ENCODE data around the gene CACNA2D3. TPM values are rescaled to one million over a fixed set of nuclear protein-coding genes. Genes with fewer than 3 reads are reported as not detected.

Gene CACNA2D3
- total RNA-seq, 1 experiment from 2014 or later, result 0.59 TPM

DNA sequence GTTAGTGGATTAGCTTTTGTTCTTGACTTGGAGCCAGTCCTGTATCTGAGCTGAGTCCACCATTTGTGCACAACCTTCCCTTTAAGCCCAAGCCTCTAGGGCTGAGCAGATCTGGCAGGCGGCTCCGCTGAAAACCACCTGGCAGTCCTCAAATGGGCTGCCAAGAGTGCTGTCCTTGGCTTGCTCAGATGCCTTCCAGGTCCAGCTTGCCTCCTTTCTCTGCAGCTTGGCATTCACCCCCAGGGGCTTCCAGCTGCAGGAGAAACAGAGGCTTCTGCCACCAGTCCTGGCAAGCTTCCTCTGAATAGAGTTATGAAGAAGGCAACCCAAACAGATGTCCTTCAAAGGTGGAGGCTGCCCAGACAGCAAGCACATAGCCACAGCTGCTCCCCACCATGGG lies 708.8 kb downstream of the CACNA2D3 start:
- intact Hi-C loops (cut with micrococcal nuclease; ENCODE audit: unreplicated experiment), result loop anchor here (2.0 kb wide), 1 partner anchor 1420 kb away; no protein-coding TSS in a partner anchor
- H3K4me3 ChIP-seq, result no peak overlapping the region
- no peak overlapping the region for H2AFZ ChIP-seq
- H3K27ac ChIP-seq, result no peak overlapping the region
- TF ChIP-seq, protein P1, sequence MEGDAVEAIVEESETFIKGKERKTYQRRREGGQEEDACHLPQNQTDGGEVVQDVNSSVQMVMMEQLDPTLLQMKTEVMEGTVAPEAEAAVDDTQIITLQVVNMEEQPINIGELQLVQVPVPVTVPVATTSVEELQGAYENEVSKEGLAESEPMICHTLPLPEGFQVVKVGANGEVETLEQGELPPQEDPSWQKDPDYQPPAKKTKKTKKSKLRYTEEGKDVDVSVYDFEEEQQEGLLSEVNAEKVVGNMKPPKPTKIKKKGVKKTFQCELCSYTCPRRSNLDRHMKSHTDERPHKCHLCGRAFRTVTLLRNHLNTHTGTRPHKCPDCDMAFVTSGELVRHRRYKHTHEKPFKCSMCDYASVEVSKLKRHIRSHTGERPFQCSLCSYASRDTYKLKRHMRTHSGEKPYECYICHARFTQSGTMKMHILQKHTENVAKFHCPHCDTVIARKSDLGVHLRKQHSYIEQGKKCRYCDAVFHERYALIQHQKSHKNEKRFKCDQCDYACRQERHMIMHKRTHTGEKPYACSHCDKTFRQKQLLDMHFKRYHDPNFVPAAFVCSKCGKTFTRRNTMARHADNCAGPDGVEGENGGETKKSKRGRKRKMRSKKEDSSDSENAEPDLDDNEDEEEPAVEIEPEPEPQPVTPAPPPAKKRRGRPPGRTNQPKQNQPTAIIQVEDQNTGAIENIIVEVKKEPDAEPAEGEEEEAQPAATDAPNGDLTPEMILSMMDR (conservative IDR thresholded peaks at IDR 0.05), result no peak
- TF ChIP-seq EZH2 (IDR thresholded peaks at IDR 0.05; ENCODE audit: low read depth), result no peak
- H3K36me3 ChIP-seq (ENCODE audit: low read depth), result no peaks in the 10 kb centered on the region
- no peaks in the 10 kb centered on the region for H3F3A ChIP-seq (ENCODE audit: insufficient read depth, low read depth)
- H3K9me2 ChIP-seq (ENCODE audit: insufficient read depth), result no peaks in the 10 kb centered on the region
- H3K79me2 ChIP-seq (ENCODE audit: low read depth), result no peaks in the 10 kb centered on the region
- CTCF ChIA-PET, result interaction anchor here (0.8 kb wide), 1 partner anchor 657 kb away, joined by 8 read pairs; no protein-coding TSS in a partner anchor
- no peaks in the 10 kb centered on the region for H3K4me1 ChIP-seq (replicated peaks; ENCODE audit: insufficient read depth)
- no peaks in the 10 kb centered on the region for H4K20me1 ChIP-seq (ENCODE audit: insufficient read depth)
- POLR2A ChIA-PET (ENCODE audit: unreplicated experiment), result no interaction called here
- no peaks in the 10 kb centered on the region for H3K27me3 ChIP-seq (ENCODE audit: insufficient read depth, low read depth)
- BruUV-seq (replicated peaks), result no TSS peak
- no peak overlapping the region for H3K4me2 ChIP-seq
- DNase-seq, result no peak
- peaks cover 3% of the 10 kb centered on the region; the same call in 1 of the 2 replicates for H3K9me3 ChIP-seq (ENCODE audit: insufficient read depth, low read depth)

DNA sequence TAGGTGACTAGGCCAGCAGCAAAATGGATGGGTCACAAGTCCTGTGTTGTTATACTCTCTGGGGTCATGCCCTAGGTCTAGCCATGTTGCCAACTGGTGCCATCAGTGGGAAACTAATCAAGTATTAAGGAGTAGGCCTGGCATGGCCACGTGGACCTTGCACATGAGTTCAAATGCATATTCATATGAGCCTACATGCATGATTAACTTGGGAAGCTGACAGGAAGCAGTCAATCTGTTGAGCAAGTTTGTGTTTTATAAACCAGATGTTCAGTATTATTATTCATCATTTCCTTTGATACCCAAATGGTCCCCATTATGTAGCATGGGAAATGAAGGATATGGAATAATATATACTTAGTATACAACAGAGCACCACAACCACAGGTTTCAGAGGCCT lies 710.5 kb downstream of the CACNA2D3 start:
- no peaks in the 10 kb centered on the region for H3K79me2 ChIP-seq (ENCODE audit: low read depth)
- BruUV-seq (replicated peaks), result no TSS peak
- no peak overlapping the region for H2AFZ ChIP-seq

DNA sequence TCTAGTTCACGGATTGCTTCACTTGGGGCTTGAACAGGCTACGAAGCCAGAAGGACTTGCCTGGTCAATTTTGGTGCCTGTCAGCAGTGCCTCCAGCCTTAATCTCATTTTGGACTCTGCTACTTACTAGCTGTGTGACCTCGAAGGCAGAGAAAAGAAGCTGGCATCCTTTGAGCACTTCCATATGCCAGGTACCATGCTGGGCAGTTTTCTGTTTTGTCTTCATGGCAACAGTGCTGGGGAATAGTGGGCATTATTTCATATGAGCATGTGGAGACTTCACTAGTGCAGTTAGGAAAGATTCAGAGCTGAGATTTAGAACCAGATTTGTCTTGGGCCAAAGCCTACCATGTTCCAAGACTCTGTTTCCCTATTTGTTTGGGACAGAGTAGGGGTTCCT lies 713.3 kb downstream of the CACNA2D3 start:
- Histone ChIP-seq H3K36me3 (ENCODE audit: low read depth) (no peaks in the 10 kb centered on the region), H3K9me2 (ENCODE audit: insufficient read depth) (no peaks in the 10 kb centered on the region), H3K27ac (no peak overlapping the region), H3K9me3 (ENCODE audit: insufficient read depth, low read depth) (no peaks in the 10 kb centered on the region), H4K20me1 (ENCODE audit: insufficient read depth) (no peaks in the 10 kb centered on the region), H2AFZ (no peak overlapping the region), H3K79me2 (ENCODE audit: low read depth) (no peaks in the 10 kb centered on the region), H3K4me1 (replicated peaks; ENCODE audit: insufficient read depth) (no peaks in the 10 kb centered on the region), H3F3A (ENCODE audit: insufficient read depth, low read depth) (no peaks in the 10 kb centered on the region), H3K4me3 (no peak overlapping the region), H3K4me2 (no peak overlapping the region), H3K27me3 (ENCODE audit: insufficient read depth, low read depth) (no peaks in the 10 kb centered on the region)
- intact Hi-C loops (cut with micrococcal nuclease; ENCODE audit: unreplicated experiment), result no loop called here
- TF ChIP-seq EZH2 (IDR thresholded peaks at IDR 0.05; ENCODE audit: low read depth), result no peak
- DNase-seq, result no peak
- POLR2A ChIA-PET (ENCODE audit: unreplicated experiment), result no interaction called here
- BruUV-seq (replicated peaks), result no TSS peak
- CTCF ChIA-PET, result no interaction called here

More for the DNA sequence above, 710.5 kb downstream of the CACNA2D3 start:
- DNase-seq, result no peak
- Histone ChIP-seq H3K36me3 (ENCODE audit: low read depth) (no peaks in the 10 kb centered on the region), H3K4me2 (no peak overlapping the region), H3F3A (ENCODE audit: insufficient read depth, low read depth) (no peaks in the 10 kb centered on the region), H3K27me3 (ENCODE audit: insufficient read depth, low read depth) (no peaks in the 10 kb centered on the region), H4K20me1 (ENCODE audit: insufficient read depth) (no peaks in the 10 kb centered on the region), H3K27ac (no peak overlapping the region), H3K9me3 (ENCODE audit: insufficient read depth, low read depth) (peaks cover 3% of the 10 kb centered on the region; the same call in 1 of the 2 replicates), H3K9me2 (ENCODE audit: insufficient read depth) (no peaks in the 10 kb centered on the region), H3K4me1 (replicated peaks; ENCODE audit: insufficient read depth) (no peaks in the 10 kb centered on the region), H3K4me3 (no peak overlapping the region)
- CTCF ChIA-PET, result no interaction called here
- POLR2A ChIA-PET (ENCODE audit: unreplicated experiment), result no interaction called here
- TF ChIP-seq, protein P1 (conservative IDR thresholded peaks at IDR 0.05), result no peak
- no peak for TF ChIP-seq EZH2 (IDR thresholded peaks at IDR 0.05; ENCODE audit: low read depth)
- intact Hi-C loops (cut with micrococcal nuclease; ENCODE audit: unreplicated experiment), result no loop called here

DNA sequence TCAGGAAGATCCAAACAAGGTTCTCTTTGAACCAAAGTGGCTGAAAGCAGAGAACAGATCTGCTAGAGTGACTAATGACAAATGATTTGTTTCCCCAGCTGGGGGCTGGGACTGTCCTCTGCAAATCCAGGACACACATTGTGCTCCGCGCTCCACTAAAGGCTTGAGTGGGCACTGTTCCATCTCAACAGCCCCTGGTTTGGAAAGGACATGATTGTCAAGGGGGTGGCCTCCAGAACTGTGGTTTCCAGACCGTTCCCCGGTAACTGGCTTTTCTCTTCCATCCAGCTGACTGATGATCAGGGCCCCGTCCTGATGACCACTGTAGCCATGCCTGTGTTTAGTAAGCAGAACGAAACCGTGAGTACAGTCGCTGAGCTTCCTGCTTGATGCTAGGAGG lies 714.5 kb downstream of the CACNA2D3 start:
- Histone ChIP-seq H3K79me2 (ENCODE audit: low read depth) (no peaks in the 10 kb centered on the region), H4K20me1 (ENCODE audit: insufficient read depth) (no peaks in the 10 kb centered on the region), H3K36me3 (ENCODE audit: low read depth) (no peaks in the 10 kb centered on the region), H3K27me3 (ENCODE audit: insufficient read depth, low read depth) (no peaks in the 10 kb centered on the region), H2AFZ (no peak overlapping the region), H3K9me2 (ENCODE audit: insufficient read depth) (no peaks in the 10 kb centered on the region), H3K9me3 (ENCODE audit: insufficient read depth, low read depth) (no peaks in the 10 kb centered on the region; the same call in 1 of the 2 replicates), H3K27ac (no peak overlapping the region), H3K4me2 (no peak overlapping the region), H3F3A (ENCODE audit: insufficient read depth, low read depth) (no peaks in the 10 kb centered on the region), H3K4me1 (replicated peaks; ENCODE audit: insufficient read depth) (no peaks in the 10 kb centered on the region), H3K4me3 (no peak overlapping the region)
- DNase-seq, result no peak
- CTCF ChIA-PET, result no interaction called here
- BruUV-seq (replicated peaks), result no TSS peak
- TF ChIP-seq, protein P1 (conservative IDR thresholded peaks at IDR 0.05), result no peak
- no peak for TF ChIP-seq EZH2 (IDR thresholded peaks at IDR 0.05; ENCODE audit: low read depth)
- POLR2A ChIA-PET (ENCODE audit: unreplicated experiment), result no interaction called here
- intact Hi-C loops (cut with micrococcal nuclease; ENCODE audit: unreplicated experiment), result no loop called here

Data from PC-9 (cell line).